Measurements from ENCODE around the gene PLXNC1. TPM values are rescaled to one million over a fixed set of nuclear protein-coding genes. Genes with fewer than 3 reads are reported as not detected.

PLXNC1 gene
- total and polyA plus RNA-seq, 7 donors = 1.2 to 10.2 (median 4.3) TPM

DNA sequence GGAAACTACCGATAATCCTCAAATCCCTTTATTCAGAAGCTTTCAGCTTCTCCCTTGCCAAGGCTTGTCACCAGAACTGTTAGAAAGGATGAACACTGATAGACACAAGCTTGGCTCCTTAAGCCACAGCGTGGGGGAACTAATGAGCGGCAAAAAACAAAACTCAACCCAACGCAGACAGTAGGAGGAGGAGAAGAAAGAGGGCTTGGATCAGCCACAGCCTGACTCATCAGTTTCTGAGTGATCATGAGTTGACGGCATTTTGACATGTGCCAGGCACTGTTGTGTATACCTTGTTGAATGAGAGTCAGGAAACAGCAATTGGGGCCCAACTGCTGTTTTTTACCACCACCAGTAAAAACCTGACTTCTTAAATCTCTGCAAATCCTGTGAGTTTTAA lies 23.7 kb downstream of the PLXNC1 start:
- H3K27me3 ChIP-seq = no peaks in the 10 kb centered on the region
- TF ChIP-seq EP300 (IDR thresholded peaks at IDR 0.05) (no peak), POLR2AphosphoS5 (IDR thresholded peaks at IDR 0.05) (no peak), POLR2A (IDR thresholded peaks at IDR 0.05) (no peak)
- TF ChIP-seq, protein P1, sequence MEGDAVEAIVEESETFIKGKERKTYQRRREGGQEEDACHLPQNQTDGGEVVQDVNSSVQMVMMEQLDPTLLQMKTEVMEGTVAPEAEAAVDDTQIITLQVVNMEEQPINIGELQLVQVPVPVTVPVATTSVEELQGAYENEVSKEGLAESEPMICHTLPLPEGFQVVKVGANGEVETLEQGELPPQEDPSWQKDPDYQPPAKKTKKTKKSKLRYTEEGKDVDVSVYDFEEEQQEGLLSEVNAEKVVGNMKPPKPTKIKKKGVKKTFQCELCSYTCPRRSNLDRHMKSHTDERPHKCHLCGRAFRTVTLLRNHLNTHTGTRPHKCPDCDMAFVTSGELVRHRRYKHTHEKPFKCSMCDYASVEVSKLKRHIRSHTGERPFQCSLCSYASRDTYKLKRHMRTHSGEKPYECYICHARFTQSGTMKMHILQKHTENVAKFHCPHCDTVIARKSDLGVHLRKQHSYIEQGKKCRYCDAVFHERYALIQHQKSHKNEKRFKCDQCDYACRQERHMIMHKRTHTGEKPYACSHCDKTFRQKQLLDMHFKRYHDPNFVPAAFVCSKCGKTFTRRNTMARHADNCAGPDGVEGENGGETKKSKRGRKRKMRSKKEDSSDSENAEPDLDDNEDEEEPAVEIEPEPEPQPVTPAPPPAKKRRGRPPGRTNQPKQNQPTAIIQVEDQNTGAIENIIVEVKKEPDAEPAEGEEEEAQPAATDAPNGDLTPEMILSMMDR (IDR thresholded peaks at IDR 0.05) = no peak
- no peak for DNase-seq
- intact Hi-C loops (cut with DNase I) = no loop called here
- no peaks in the 10 kb centered on the region for H3K4me1 ChIP-seq
- 71 to 86% methylated on average over 5 of the region's 5 CpGs for WGBS, 2 donors
- no peak overlapping the region for H3K4me3 ChIP-seq
- H3K36me3 ChIP-seq = no peaks in the 10 kb centered on the region
- no peak overlapping the region for H3K27ac ChIP-seq
- H3K9me3 ChIP-seq = no peaks in the 10 kb centered on the region

DNA sequence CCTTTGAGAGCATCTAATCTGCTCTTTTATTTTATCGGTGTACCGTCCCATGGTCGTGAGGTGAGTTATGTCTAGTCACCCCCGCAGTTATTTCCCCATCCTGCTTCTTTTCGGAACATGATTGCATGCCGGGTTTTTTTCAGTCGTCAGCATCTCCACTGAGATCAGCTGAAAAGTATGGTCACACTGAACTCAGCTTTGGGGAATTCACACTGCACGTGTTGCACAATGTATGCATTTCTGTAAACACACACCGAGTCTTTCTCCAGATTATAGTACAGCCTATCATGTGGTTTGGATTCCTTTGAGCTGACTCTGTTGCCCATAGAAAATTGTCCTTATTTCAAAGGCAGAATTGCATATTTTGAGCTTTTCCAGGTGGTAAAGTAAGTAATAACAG lies 24.6 kb downstream of the PLXNC1 start:
- H3K4me1 ChIP-seq = no peaks in the 10 kb centered on the region
- H3K27me3 ChIP-seq = no peaks in the 10 kb centered on the region
- intact Hi-C loops (cut with DNase I) = no loop called here
- peak overlapping the region in 1 of 4 donors; percentile 25 for H3K27ac ChIP-seq
- H3K36me3 ChIP-seq = no peaks in the 10 kb centered on the region
- TF ChIP-seq, protein P1 (IDR thresholded peaks at IDR 0.05) = no peak
- peak in 1 of 4 donors; percentile 38 for TF ChIP-seq POLR2AphosphoS5 (IDR thresholded peaks at IDR 0.05)
- TF ChIP-seq POLR2A (IDR thresholded peaks at IDR 0.05) = no peak
- peak in 1 of 4 donors; percentile 8 for TF ChIP-seq EP300 (IDR thresholded peaks at IDR 0.05)
- DNase-seq = no peak
- H3K4me3 ChIP-seq = no peak overlapping the region
- WGBS, 2 donors = 73 to 84% methylated on average over 9 of the region's 9 CpGs
- H3K9me3 ChIP-seq = no peaks in the 10 kb centered on the region

DNA sequence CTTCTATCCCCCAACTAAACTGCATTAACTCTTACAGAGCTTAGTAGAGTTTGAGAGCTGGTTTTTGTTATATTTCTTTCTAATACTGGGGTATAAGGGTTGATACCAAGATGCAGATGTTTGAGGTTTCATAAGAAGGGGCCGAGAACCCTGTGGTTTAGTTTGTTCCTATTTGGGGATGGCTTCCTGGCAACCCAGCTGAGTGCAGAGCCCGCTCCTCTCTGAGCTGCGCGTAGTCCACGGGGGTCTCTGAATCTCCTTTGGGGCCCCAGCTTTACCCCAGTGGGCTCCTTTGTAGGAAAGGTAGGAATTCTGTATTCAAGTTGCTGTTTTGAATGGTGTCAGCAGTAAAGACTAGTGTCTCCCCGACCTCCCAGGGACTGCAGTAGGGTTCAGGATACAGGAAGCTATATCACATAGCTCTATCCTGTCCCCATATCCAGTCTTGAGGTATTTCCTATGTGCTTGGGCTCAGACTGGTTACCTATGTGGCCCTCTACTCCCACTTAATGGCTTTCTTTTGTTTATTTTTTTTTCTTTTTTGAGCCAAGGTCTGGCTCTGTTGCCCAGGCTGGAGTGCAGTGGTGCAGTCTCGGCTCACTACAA lies 25.4 kb downstream of the PLXNC1 start:
- 54 to 85% methylated on average over 7 of the region's 7 CpGs for WGBS, 2 donors
- no peak for DNase-seq
- Histone ChIP-seq H3K4me1 (no peaks in the 10 kb centered on the region), H3K27me3 (no peaks in the 10 kb centered on the region), H3K4me3 (no peak overlapping the region), H3K36me3 (no peaks in the 10 kb centered on the region), H3K9me3 (peaks cover 0 to 3% (median 0%) of the 10 kb centered on the region in 4 donors), H3K27ac (peak overlapping the region in 1 of 4 donors; percentile 25)
- TF ChIP-seq, protein P1 (IDR thresholded peaks at IDR 0.05) = no peak
- no peak for TF ChIP-seq EP300 (IDR thresholded peaks at IDR 0.05)
- no peak for TF ChIP-seq POLR2AphosphoS5 (IDR thresholded peaks at IDR 0.05)
- no peak for TF ChIP-seq POLR2A (IDR thresholded peaks at IDR 0.05)
- intact Hi-C loops (cut with DNase I) = no loop called here

DNA sequence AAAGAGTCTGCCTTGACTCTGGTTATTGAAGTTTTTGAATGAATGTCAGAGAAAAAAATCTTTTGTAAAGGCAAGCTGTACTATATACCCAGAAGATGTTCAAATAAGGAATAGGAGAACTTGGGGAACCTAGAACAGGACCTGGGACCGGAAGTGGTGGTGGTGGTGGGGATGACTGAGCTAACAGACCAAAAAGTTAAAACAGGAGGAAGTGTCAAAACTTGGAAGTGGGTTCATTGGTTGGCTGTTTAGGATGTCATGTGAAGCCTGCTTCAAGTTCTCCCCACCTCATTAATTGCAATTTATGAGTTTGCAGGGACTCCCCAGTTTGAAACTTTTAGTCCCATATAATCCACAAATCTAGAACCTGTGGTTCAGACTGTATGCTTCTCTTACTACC lies 26.2 kb downstream of the PLXNC1 start:
- intact Hi-C loops (cut with DNase I) = no loop called here
- H3K4me1 ChIP-seq = no peaks in the 10 kb centered on the region
- peaks cover 0 to 3% (median 0%) of the 10 kb centered on the region in 4 donors for H3K9me3 ChIP-seq
- no peak overlapping the region for H3K27ac ChIP-seq
- no peak for DNase-seq
- WGBS, 2 donors = 47 to 86% methylated on average over 1 of the region's 1 CpG
- no peak overlapping the region for H3K4me3 ChIP-seq
- H3K36me3 ChIP-seq = no peaks in the 10 kb centered on the region
- H3K27me3 ChIP-seq = no peaks in the 10 kb centered on the region
- TF ChIP-seq EP300 (IDR thresholded peaks at IDR 0.05) (no peak), POLR2AphosphoS5 (IDR thresholded peaks at IDR 0.05) (no peak), POLR2A (IDR thresholded peaks at IDR 0.05) (no peak)
- TF ChIP-seq, protein P1 (IDR thresholded peaks at IDR 0.05) = no peak
